Motor neuron (in vitro differentiated cells): ENCODE data around the gene SGCB. TPM values are rescaled to one million over a fixed set of nuclear protein-coding genes. Genes with fewer than 3 reads are reported as not detected.

Experiments used
- ATAC-seq, 8 experiments: fragments of 200-7000 bp; cut with Tn5 transposase; replicated peaks in 6 of 8; 2 replicates each; pipeline ENCODE4 v1.8.0; 2021; ENCODE audit warnings: mild to moderate bottlenecking in 8 of 8, moderate library complexity in 8 of 8
- H3K27ac ChIP-seq, 2 donors: fragments of 250-450 bp; sonication (Bioruptor Pico); 2 replicates each; pipeline ENCODE4 v1.9.0; 2021; ENCODE audit warnings: antibody characterized with exemption in 2 of 2, mild to moderate bottlenecking in 2 of 2, moderate library complexity in 1 of 2
- H3K4me1 ChIP-seq, 2 donors: fragments of 250-450 bp; sonication (Bioruptor Pico); replicated peaks in 1 of 2; 2 replicates each; pipeline ENCODE4 v1.6.1; 2021; ENCODE audit warnings: antibody characterized with exemption in 2 of 2, mild to moderate bottlenecking in 2 of 2, moderate library complexity in 1 of 2
- H3K4me3 ChIP-seq, 5 donors: fragments of 250-450 bp; sonication (Bioruptor Pico); 2 replicates each; pipeline ENCODE4 v1.9.0; 2021; ENCODE audit warnings: antibody characterized with exemption in 5 of 5, mild to moderate bottlenecking in 5 of 5, moderate library complexity in 4 of 5
- WGBS, 10 experiments: fragments of 450-650 bp; shearing (Covaris generic); methylation state at CpG; one replicate each; pipeline ENCODE4 v1.0.0; 2022; 5-methylcytosine and 5-hydroxymethylcytosine counted together
- in situ Hi-C, 9 experiments: fragments of 400-800 bp; cut with MboI; loops; one replicate each; pipeline ENCODE4 v1.15.0; 2021; ENCODE audit warnings: low sequenced_read_pairs in 9 of 9, low pct_unique_long_range_greater_than_20kb in 2 of 9; ENCODE audit not compliant: unreplicated experiment in 9 of 9
- total RNA-seq, 8 experiments: library from RNA; unstranded; fragments of 300-600 nt; gene quantifications; 2 replicates each; pipeline versions ENCODE4 v1.2.3 to v1.2.4, GENCODE V29; 2022

SGCB gene
- total RNA-seq, 8 experiments from 2014 or later: 13.4 to 45.9 (median 25.7) TPM

- H3K4me1 ChIP-seq: no peaks in the 10 kb centered on the region
- H3K27ac ChIP-seq: no peak overlapping the region
- 31 to 93% (median 69%) methylated on average over 1 to 7 of the region's 7 CpGs; no CpG with 5 or more reads in 1 of the 10 experiments for WGBS, 10 experiments
- in situ Hi-C loops: no loop called here
- H3K4me3 ChIP-seq: no peak overlapping the region
- peak in 4 of 8 experiments; percentile 20 to 47 (median 34) for ATAC-seq
These were observed 22.7 kb downstream of the SGCB start for GRCh38 chr4:52015366-52015765.

GRCh38 chr4:52014903-52015302 is 23.2 kb downstream of the SGCB start:
- H3K4me3 ChIP-seq: no peak overlapping the region
- in situ Hi-C loops: no loop called here
- no peaks in the 10 kb centered on the region for H3K4me1 ChIP-seq
- no peak for ATAC-seq
- H3K27ac ChIP-seq: no peak overlapping the region
- WGBS, 10 experiments: 20 to 60% (median 33%) methylated on average over 1 of the region's 1 CpG; no CpG with 5 or more reads in 6 of the 10 experiments

GRCh38 chr4:52012651-52013050 is 25.4 kb downstream of the SGCB start:
- no peak for ATAC-seq
- in situ Hi-C loops: no loop called here
- no peak overlapping the region for H3K27ac ChIP-seq
- WGBS, 10 experiments: 86 to 100% (median 95%) methylated on average over 1 of the region's 1 CpG; no CpG with 5 or more reads in 2 of the 10 experiments
- no peak overlapping the region for H3K4me3 ChIP-seq
- no peaks in the 10 kb centered on the region for H3K4me1 ChIP-seq

GRCh38 chr4:52010986-52011385 is 27.1 kb downstream of the SGCB start:
- Histone ChIP-seq H3K4me3 (no peak overlapping the region), H3K4me1 (no peaks in the 10 kb centered on the region), H3K27ac (no peak overlapping the region)
- 80 to 100% (median 96%) methylated on average over 1 to 2 of the region's 2 CpGs for WGBS, 10 experiments
- no peak for ATAC-seq
- in situ Hi-C loops: no loop called here

- H3K4me1 ChIP-seq: no peaks in the 10 kb centered on the region
- 90 to 100% (median 97%) methylated on average over 1 to 4 of the region's 4 CpGs; no CpG with 5 or more reads in 2 of the 10 experiments for WGBS, 10 experiments
- in situ Hi-C loops: no loop called here
- ATAC-seq: no peak
- H3K4me3 ChIP-seq: no peak overlapping the region
- H3K27ac ChIP-seq: no peak overlapping the region
These were observed 31.2 kb downstream of the SGCB start for GRCh38 chr4:52006887-52007286.

GRCh38 chr4:52005604-52006273 is 32.4 kb downstream of the SGCB start:
- H3K4me3 ChIP-seq: no peak overlapping the region
- in situ Hi-C loops: no loop called here
- ATAC-seq: peak in 3 of 8 experiments; percentile 57 to 88 (median 72)
- H3K4me1 ChIP-seq: no peaks in the 10 kb centered on the region
- no peak overlapping the region for H3K27ac ChIP-seq
- WGBS, 10 experiments: 83 to 100% (median 100%) methylated on average over 1 of the region's 2 CpGs; no CpG with 5 or more reads in 6 of the 10 experiments

GRCh38 chr4:52004414-52004813 is 33.7 kb downstream of the SGCB start:
- no peak overlapping the region for H3K4me3 ChIP-seq
- no peaks in the 10 kb centered on the region for H3K4me1 ChIP-seq
- H3K27ac ChIP-seq: no peak overlapping the region
- peak in 4 of 8 experiments; percentile 40 to 84 (median 69) for ATAC-seq
- in situ Hi-C loops: no loop called here

- Histone ChIP-seq H3K27ac (no peak overlapping the region), H3K4me1 (no peaks in the 10 kb centered on the region), H3K4me3 (no peak overlapping the region)
- ATAC-seq: no peak
- in situ Hi-C loops: no loop called here
- 40 to 95% (median 80%) methylated on average over 1 to 2 of the region's 2 CpGs; no CpG with 5 or more reads in 7 of the 10 experiments for WGBS, 10 experiments
These were observed 36.5 kb downstream of the SGCB start for GRCh38 chr4:52001616-52002015.

GRCh38 chr4:51999250-51999649 is 38.8 kb downstream of the SGCB start:
- in situ Hi-C loops: no loop called here
- no peak overlapping the region for H3K4me3 ChIP-seq
- ATAC-seq: no peak
- no peak overlapping the region for H3K27ac ChIP-seq
- peaks cover 0 to 5% of the 10 kb centered on the region in 2 donors for H3K4me1 ChIP-seq
- WGBS, 10 experiments: 72 to 100% (median 91%) methylated on average over 1 to 5 of the region's 5 CpGs

GRCh38 chr4:51998837-51999236 is 39.3 kb downstream of the SGCB start:
- Histone ChIP-seq H3K27ac (no peak overlapping the region), H3K4me3 (no peak overlapping the region), H3K4me1 (peaks cover 0 to 5% of the 10 kb centered on the region in 2 donors)
- no peak for ATAC-seq
- in situ Hi-C loops: no loop called here

GRCh38 chr4:51997647-51998046 is 40.5 kb downstream of the SGCB start:
- ATAC-seq: no peak
- no peak overlapping the region for H3K27ac ChIP-seq
- H3K4me1 ChIP-seq: peaks cover 0 to 5% of the 10 kb centered on the region in 2 donors
- H3K4me3 ChIP-seq: no peak overlapping the region
- in situ Hi-C loops: no loop called here

GRCh38 chr4:51995647-51996220 is 42.4 kb downstream of the SGCB start:
- H3K4me3 ChIP-seq: no peak overlapping the region
- H3K4me1 ChIP-seq: peaks cover 0 to 5% of the 10 kb centered on the region in 2 donors
- in situ Hi-C loops: no loop called here
- no peak overlapping the region for H3K27ac ChIP-seq
- WGBS, 10 experiments: 27 to 79% (median 58%) methylated on average over 1 to 18 of the region's 20 CpGs; no CpG with 5 or more reads in 2 of the 10 experiments
- ATAC-seq: peak in 4 of 8 experiments; percentile 17 to 66 (median 29)
